Measurements from ENCODE around the gene PTPMT1.

PTPMT1 gene

DNA sequence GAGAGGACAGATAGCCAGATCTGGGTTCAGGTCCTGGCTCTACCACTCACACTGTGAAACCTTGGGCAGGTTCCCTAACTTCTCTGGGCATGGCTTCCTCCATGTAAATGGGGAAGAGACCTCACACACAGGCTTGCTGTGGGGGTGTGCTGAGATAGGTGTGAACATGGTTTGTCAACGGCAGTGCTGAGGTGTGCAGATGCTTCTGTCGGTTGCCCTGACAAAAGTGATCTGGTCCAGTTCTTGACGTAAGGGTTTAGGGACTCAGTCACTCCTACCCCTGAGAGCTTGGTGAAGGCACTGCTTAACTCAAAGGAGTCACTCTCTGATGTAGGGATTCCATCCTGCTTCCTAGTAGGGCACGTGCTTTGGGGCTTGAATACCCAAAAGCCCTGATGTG, 26.9 kb downstream of the PTPMT1 start:
- H3F3A ChIP-seq (ENCODE audit: control insufficient read depth, insufficient read depth), result no peaks in the 10 kb centered on the region
- no peak overlapping the region for H3K27ac ChIP-seq (ENCODE audit: low read depth, low read length)
- H3K27me3 ChIP-seq (ENCODE audit: control insufficient read depth, low read length), result peaks cover 25% of the 10 kb centered on the region
- no peak for TF ChIP-seq EZH2phosphoT487 (IDR thresholded peaks at IDR 0.05; ENCODE audit: borderline replicate concordance, low read length)
- TF ChIP-seq, protein P1, sequence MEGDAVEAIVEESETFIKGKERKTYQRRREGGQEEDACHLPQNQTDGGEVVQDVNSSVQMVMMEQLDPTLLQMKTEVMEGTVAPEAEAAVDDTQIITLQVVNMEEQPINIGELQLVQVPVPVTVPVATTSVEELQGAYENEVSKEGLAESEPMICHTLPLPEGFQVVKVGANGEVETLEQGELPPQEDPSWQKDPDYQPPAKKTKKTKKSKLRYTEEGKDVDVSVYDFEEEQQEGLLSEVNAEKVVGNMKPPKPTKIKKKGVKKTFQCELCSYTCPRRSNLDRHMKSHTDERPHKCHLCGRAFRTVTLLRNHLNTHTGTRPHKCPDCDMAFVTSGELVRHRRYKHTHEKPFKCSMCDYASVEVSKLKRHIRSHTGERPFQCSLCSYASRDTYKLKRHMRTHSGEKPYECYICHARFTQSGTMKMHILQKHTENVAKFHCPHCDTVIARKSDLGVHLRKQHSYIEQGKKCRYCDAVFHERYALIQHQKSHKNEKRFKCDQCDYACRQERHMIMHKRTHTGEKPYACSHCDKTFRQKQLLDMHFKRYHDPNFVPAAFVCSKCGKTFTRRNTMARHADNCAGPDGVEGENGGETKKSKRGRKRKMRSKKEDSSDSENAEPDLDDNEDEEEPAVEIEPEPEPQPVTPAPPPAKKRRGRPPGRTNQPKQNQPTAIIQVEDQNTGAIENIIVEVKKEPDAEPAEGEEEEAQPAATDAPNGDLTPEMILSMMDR (IDR thresholded peaks at IDR 0.05; ENCODE audit: low read depth, low read length, poor library complexity, severe bottlenecking), result no peak
- H3K79me2 ChIP-seq (ENCODE audit: control insufficient read depth, low read length), result no peaks in the 10 kb centered on the region
- no peaks in the 10 kb centered on the region for H3K36me3 ChIP-seq (ENCODE audit: control insufficient read depth, low read length)
- H3K4me2 ChIP-seq (ENCODE audit: low read length), result no peak overlapping the region
- no peaks in the 10 kb centered on the region for H4K20me1 ChIP-seq (ENCODE audit: control insufficient read depth, insufficient read depth, low read depth, low read length)
- no peaks in the 10 kb centered on the region for H3K9me2 ChIP-seq (replicated peaks; ENCODE audit: control insufficient read depth, low read length)
- H3K4me1 ChIP-seq (ENCODE audit: control insufficient read depth, low read length), result peaks cover 7% of the 10 kb centered on the region; the same call in 1 of the 2 replicates
- no peaks in the 10 kb centered on the region for H3K9me3 ChIP-seq (ENCODE audit: control insufficient read depth, insufficient read depth, low read length)
- H3K4me3 ChIP-seq (ENCODE audit: low read length), result no peak overlapping the region

- Histone ChIP-seq H4K20me1 (ENCODE audit: control insufficient read depth, insufficient read depth, low read depth, low read length) (no peaks in the 10 kb centered on the region), H3K4me1 (ENCODE audit: control insufficient read depth, low read length) (peaks cover 7% of the 10 kb centered on the region; the same call in 1 of the 2 replicates)
Observed at GRCh38 chr11:47592970-47593369, 27.6 kb downstream of the PTPMT1 start.

DNA sequence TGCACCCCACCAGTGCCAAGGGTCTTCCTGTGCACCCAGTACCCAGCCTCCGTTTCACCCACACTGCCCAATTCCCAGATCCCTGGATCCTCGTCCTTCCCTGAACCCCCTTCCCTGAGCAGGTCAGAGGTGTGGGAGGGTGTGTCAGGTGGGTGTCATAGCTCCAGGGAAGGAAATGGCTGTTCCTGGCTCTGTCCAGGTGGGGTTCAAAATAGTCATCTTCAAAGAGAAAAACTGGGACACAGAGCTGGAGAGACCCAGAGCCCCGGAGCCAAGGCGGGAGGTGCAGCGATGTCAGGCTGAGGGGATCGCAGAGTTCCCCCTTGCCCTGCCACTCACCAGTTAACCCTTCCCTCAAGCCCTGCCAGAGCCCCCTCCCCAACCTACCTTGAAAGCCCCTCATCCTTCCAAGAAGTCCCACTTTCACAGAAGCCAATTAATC, 28.1 kb downstream of the PTPMT1 start:
- TF ChIP-seq, protein P1 (IDR thresholded peaks at IDR 0.05; ENCODE audit: low read depth, low read length, poor library complexity, severe bottlenecking), result no peak
- no peak for TF ChIP-seq EZH2phosphoT487 (IDR thresholded peaks at IDR 0.05; ENCODE audit: borderline replicate concordance, low read length)
- Histone ChIP-seq H3K4me1 (ENCODE audit: control insufficient read depth, low read length) (peaks cover 7% of the 10 kb centered on the region; the same call in 1 of the 2 replicates), H3K27me3 (ENCODE audit: control insufficient read depth, low read length) (peaks cover 25% of the 10 kb centered on the region), H4K20me1 (ENCODE audit: control insufficient read depth, insufficient read depth, low read depth, low read length) (no peaks in the 10 kb centered on the region), H3K4me3 (ENCODE audit: low read length) (no peak overlapping the region), H3F3A (ENCODE audit: control insufficient read depth, insufficient read depth) (no peaks in the 10 kb centered on the region), H3K79me2 (ENCODE audit: control insufficient read depth, low read length) (no peaks in the 10 kb centered on the region), H3K36me3 (ENCODE audit: control insufficient read depth, low read length) (no peaks in the 10 kb centered on the region), H3K4me2 (ENCODE audit: low read length) (no peak overlapping the region), H3K27ac (ENCODE audit: low read depth, low read length) (no peak overlapping the region), H3K9me2 (replicated peaks; ENCODE audit: control insufficient read depth, low read length) (no peaks in the 10 kb centered on the region), H3K9me3 (ENCODE audit: control insufficient read depth, insufficient read depth, low read length) (no peaks in the 10 kb centered on the region)

More at GRCh38 chr11:47592970-47593369, 27.6 kb downstream of the PTPMT1 start:
- Histone ChIP-seq H3K4me2 (ENCODE audit: low read length) (no peak overlapping the region), H3K4me3 (ENCODE audit: low read length) (no peak overlapping the region), H3K27me3 (ENCODE audit: control insufficient read depth, low read length) (peaks cover 25% of the 10 kb centered on the region), H3F3A (ENCODE audit: control insufficient read depth, insufficient read depth) (no peaks in the 10 kb centered on the region), H3K36me3 (ENCODE audit: control insufficient read depth, low read length) (no peaks in the 10 kb centered on the region), H3K79me2 (ENCODE audit: control insufficient read depth, low read length) (no peaks in the 10 kb centered on the region), H3K27ac (ENCODE audit: low read depth, low read length) (no peak overlapping the region), H3K9me3 (ENCODE audit: control insufficient read depth, insufficient read depth, low read length) (no peaks in the 10 kb centered on the region), H3K9me2 (replicated peaks; ENCODE audit: control insufficient read depth, low read length) (no peaks in the 10 kb centered on the region)
- TF ChIP-seq, protein P1 (IDR thresholded peaks at IDR 0.05; ENCODE audit: low read depth, low read length, poor library complexity, severe bottlenecking), result no peak
- TF ChIP-seq EZH2phosphoT487 (IDR thresholded peaks at IDR 0.05; ENCODE audit: borderline replicate concordance, low read length), result no peak

Measured in DOHH2 (cell line).